Gastroesophageal sphincter (tissue), 4 donors: Measurements from ENCODE around the gene ELOA. TPM values are rescaled to one million over a fixed set of nuclear protein-coding genes. Genes with fewer than 3 reads are reported as not detected.
"Not testable (repeated sequence)": the region's sequence is repeated elsewhere in the genome, so short reads cannot be mapped to it uniquely, and the experiment has no call there.

Source experiments
- ATAC-seq: fragments of 150-250 bp; one replicate; pipeline ENCODE4 v1.9.1; 2016; ENCODE audit warnings: mild to moderate bottlenecking, moderate library complexity
- H3K27ac ChIP-seq, 4 donors: fragments of 200-600 bp; sonication (generic) in 3 of 4; 1 replicate in 3 of 4; 2 replicates in 1 of 4; pipeline ENCODE4 v1.5.1; 2016 to 2019
- H3K27me3 ChIP-seq: fragments of 200-600 bp; sonication (generic); one replicate; pipeline ENCODE4 v1.5.1; 2019
- H3K36me3 ChIP-seq, 2 donors: fragments of 200-600 bp; sonication (generic); one replicate each; pipeline ENCODE4 v1.5.1; 2019; ENCODE audit warnings: control low read depth in 1 of 2
- H3K4me1 ChIP-seq, 3 donors: fragments of 200-600 bp; sonication (generic); 1 replicate in 2 of 3; 2 replicates in 1 of 3; pipeline ENCODE4 v1.5.1; 2016 to 2019; ENCODE audit warnings: control low read depth in 2 of 3
- H3K4me3 ChIP-seq, 2 donors: fragments of 200-600 bp; sonication (generic); one replicate each; pipeline ENCODE4 v1.5.1; 2019; ENCODE audit warnings: mild to moderate bottlenecking in 1 of 2, moderate library complexity in 1 of 2
- H3K9me3 ChIP-seq, 3 donors: fragments of 200-600 bp; sonication (generic); one replicate each; pipeline ENCODE4 v1.5.1; 2017 to 2019; ENCODE audit warnings: control low read depth in 2 of 3
- EP300 ChIP-seq: sonication (generic); formaldehyde crosslinking; IDR thresholded peaks from one replicate; pipeline ENCODE4 v1.6.1; 2017; ENCODE audit warnings: antibody characterized with exemption, mild to moderate bottlenecking
- POLR2A ChIP-seq, 2 donors: fragments of 450-650 bp; IDR thresholded peaks; one replicate each; pipeline ENCODE4 v1.6.1; 2017; ENCODE audit warnings: antibody characterized with exemption in 2 of 2, mild to moderate bottlenecking in 2 of 2, moderate library complexity in 1 of 2
- POLR2AphosphoS5 ChIP-seq: sonication (generic); formaldehyde crosslinking; IDR thresholded peaks from one replicate; pipeline ENCODE4 v1.6.1; 2017; ENCODE audit warnings: antibody characterized with exemption
- WGBS, 2 donors: methylation state at CpG; one replicate each; pipeline ENCODE4 v1.1.5; 2018; ENCODE audit warnings: low coverage in 1 of 2; 5-methylcytosine and 5-hydroxymethylcytosine counted together
- total RNA-seq, 4 donors: library from RNA; depleted of rRNA; stranded (reverse); fragments of >200 nt; gene quantifications; one replicate each; pipeline ENCODE4 v1.1.0, GENCODE V29; 2016
- TF ChIP-seq, protein P1 (sequence below), 4 experiments: fragments of 200-600 bp in 2 of 4; fragments of 450-650 bp in 2 of 4; sonication (generic) in 1 of 4; IDR thresholded peaks; one replicate each; pipeline ENCODE4 v1.5.1; 2017 to 2019; ENCODE audit warnings: antibody characterized with exemption in 4 of 4, mild to moderate bottlenecking in 2 of 4, moderate library complexity in 2 of 4

Gene ELOA
- total RNA-seq, 4 donors from 2014 or later = 37.8 to 41.9 (median 41.4) TPM

DNA sequence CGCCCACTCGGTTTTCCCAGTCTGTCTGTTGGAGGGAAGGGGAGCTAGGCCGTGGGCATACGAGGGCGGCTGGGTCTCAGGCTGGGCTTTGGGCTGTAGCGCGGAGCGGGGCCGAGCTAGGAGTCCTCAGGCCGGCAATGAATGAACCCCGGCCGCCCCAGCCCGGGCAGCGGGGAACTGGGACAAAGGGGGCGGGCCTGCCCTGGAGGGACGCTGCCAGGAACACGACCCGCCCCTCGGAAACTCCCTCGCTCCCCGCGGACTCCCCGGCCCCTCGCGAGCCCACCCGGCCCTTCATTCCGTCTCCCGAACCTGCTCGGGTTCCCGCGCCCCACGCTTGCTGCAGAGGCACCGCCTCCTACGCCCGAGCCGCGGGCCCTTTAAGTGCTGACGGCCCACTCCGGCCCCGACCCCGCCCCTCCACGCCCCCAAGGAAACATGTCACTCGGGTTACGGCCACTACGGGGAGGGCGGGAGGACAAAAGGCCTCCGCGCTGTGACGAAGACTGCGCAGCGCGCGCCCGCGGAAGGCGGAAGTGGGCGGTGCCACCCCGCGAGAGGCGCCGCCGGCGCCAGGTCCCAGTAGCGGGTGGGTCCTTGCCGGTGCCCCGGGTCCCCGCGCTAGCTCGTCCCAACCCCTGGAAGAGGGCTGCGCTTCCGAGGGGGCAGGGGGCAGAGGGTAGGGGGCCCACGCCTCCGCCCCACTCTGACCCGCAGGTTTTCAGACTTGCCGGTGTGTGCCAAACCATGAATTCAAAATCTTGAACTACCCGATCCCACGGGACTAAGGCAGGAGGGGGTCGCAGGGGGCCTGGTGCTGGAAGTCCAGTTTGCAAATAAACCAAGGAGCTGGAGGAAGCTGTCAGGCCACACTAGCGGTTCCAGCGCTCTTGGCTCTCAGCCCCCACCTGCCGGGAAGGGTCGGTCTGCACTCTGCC, 57.4 kb downstream of the ELOA start, which contains the start of gene GALE:
Gene GALE (minus strand): TSS at position 355 of the 938 bp plus-strand sequence. CDS start 1,747 bp downstream, outside the sequence.
- H3K27me3 ChIP-seq = no peaks in the 10 kb centered on the region
- peak within 1 kb of the TSS; percentile 47 to 78 for H3K4me3 ChIP-seq
- peak; percentile 95 for ATAC-seq
- TF ChIP-seq, protein P1, sequence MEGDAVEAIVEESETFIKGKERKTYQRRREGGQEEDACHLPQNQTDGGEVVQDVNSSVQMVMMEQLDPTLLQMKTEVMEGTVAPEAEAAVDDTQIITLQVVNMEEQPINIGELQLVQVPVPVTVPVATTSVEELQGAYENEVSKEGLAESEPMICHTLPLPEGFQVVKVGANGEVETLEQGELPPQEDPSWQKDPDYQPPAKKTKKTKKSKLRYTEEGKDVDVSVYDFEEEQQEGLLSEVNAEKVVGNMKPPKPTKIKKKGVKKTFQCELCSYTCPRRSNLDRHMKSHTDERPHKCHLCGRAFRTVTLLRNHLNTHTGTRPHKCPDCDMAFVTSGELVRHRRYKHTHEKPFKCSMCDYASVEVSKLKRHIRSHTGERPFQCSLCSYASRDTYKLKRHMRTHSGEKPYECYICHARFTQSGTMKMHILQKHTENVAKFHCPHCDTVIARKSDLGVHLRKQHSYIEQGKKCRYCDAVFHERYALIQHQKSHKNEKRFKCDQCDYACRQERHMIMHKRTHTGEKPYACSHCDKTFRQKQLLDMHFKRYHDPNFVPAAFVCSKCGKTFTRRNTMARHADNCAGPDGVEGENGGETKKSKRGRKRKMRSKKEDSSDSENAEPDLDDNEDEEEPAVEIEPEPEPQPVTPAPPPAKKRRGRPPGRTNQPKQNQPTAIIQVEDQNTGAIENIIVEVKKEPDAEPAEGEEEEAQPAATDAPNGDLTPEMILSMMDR (IDR thresholded peaks at IDR 0.05) = no peak
- no peak for TF ChIP-seq EP300
- peak; percentile 76 to 88 for TF ChIP-seq POLR2A (IDR thresholded peaks at IDR 0.05)
- TF ChIP-seq POLR2AphosphoS5 = peak; percentile 96
- peaks cover 0 to 42% of the 10 kb centered on the region in 2 donors for H3K36me3 ChIP-seq
- no peaks in the 10 kb centered on the region for H3K9me3 ChIP-seq
- H3K27ac ChIP-seq = peak within 1 kb of the TSS; percentile 52 to 94 (median 90)
- peaks cover 0 to 27% (median 15%) of the 10 kb centered on the region in 3 donors for H3K4me1 ChIP-seq
- 0% methylated on average over 1 to 3 of the region's 82 CpGs for WGBS, 2 donors

DNA sequence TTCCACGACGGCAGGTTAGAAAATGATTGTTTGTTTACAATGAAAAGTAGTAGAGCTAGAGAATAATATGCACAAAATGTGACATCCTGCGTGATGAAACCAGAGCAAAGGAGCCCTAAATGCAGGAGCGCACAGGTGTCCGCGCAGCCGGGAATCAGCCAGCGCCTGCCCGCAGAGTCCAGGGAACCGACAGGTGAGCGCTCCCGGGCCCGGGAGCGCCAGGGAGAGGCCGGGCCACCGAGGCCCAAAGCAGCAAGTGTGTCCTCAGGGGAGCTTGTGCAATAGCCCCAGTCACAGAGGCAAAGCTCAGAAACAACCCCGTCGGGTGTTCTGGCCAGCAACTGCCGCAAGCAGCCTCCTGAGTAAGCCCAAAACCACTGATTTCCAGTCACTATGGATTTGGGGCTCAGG, 58.1 kb downstream of the ELOA start:
- peak overlapping the region; percentile 52 to 94 (median 90) for H3K27ac ChIP-seq
- ATAC-seq = no peak
- no peaks in the 10 kb centered on the region for H3K9me3 ChIP-seq
- H3K4me1 ChIP-seq = peaks cover 0 to 27% (median 15%) of the 10 kb centered on the region in 3 donors
- no peaks in the 10 kb centered on the region for H3K27me3 ChIP-seq
- peak overlapping the region; percentile 47 to 78 for H3K4me3 ChIP-seq
- peaks cover 0 to 37% of the 10 kb centered on the region in 2 donors for H3K36me3 ChIP-seq
- TF ChIP-seq, protein P1 (IDR thresholded peaks at IDR 0.05) = no peak
- WGBS, 2 donors = 14% methylated on average over 15 of the region's 19 CpGs; no CpG with 5 or more reads in 1 of the 2 donors

DNA sequence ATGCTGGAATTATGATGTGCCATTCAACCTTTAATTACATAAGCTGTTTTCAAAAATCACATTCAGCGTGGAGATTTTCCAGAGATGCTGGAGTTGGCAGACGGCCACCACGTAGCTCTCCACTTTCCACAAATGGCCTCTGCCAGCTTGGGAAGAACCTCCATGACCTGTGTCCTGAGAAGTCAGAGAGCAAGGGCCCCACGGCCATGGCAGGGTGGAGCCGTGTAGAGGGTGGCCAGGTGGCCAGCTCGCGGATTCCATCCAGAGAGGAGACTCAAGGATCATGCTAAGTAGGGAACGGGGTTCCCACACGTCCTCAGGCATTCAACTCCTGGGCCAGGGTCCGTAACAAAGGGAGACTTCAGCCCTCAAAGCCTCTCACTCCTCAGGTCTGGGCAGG, 58.6 kb downstream of the ELOA start:
- H3K27ac ChIP-seq = peak overlapping the region in 3 of 4 donors; percentile 87 to 94 (median 93)
- H3K4me3 ChIP-seq = no peak overlapping the region
- 33 to 51% methylated on average over 1 to 4 of the region's 10 CpGs for WGBS, 2 donors
- H3K4me1 ChIP-seq = peaks cover 0 to 27% (median 15%) of the 10 kb centered on the region in 3 donors
- no peaks in the 10 kb centered on the region for H3K27me3 ChIP-seq
- TF ChIP-seq POLR2A (IDR thresholded peaks at IDR 0.05) (no peak), POLR2AphosphoS5 (no peak), EP300 (no peak)
- TF ChIP-seq, protein P1 (IDR thresholded peaks at IDR 0.05) = no peak
- ATAC-seq = no peak
- no peaks in the 10 kb centered on the region for H3K9me3 ChIP-seq
- peaks cover 0 to 38% of the 10 kb centered on the region in 2 donors for H3K36me3 ChIP-seq

DNA sequence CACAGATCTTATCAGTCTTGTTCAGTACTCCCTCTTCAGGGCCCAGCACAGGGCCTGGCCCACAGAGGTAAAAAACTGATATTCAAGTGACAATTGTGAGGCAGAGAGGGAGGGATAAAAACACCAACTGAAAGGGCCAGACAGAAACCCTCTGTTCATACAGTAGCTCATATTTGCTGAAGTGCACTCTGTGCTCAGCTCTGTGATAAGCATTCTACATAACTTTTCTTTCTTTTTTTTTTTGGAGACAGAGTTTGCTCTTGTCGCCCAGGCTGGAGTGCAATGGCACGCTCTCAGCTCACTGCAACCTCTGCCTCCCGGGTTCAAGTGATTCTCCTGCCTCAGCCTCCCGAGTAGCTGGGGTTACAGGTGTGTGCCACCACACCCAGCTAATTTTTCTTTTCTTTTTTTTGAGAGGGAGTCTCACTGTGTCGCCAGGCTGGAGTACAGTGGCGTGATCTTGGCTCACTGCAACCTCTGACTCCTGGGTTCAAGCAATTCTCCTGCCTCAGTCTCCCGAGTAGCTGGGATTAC, 59.6 kb downstream of the ELOA start:
- not testable (repeated sequence) for H3K27ac ChIP-seq, ATAC-seq, H3K4me3 ChIP-seq, H3K27me3 ChIP-seq, H3K9me3 ChIP-seq
- H3K36me3 ChIP-seq = peaks cover 0 to 38% of the 10 kb centered on the region in 2 donors
- H3K4me1 ChIP-seq = peaks cover 0 to 27% (median 15%) of the 10 kb centered on the region in 3 donors
- WGBS, 2 donors = 81 to 94% methylated on average over 6 to 7 of the region's 7 CpGs

DNA sequence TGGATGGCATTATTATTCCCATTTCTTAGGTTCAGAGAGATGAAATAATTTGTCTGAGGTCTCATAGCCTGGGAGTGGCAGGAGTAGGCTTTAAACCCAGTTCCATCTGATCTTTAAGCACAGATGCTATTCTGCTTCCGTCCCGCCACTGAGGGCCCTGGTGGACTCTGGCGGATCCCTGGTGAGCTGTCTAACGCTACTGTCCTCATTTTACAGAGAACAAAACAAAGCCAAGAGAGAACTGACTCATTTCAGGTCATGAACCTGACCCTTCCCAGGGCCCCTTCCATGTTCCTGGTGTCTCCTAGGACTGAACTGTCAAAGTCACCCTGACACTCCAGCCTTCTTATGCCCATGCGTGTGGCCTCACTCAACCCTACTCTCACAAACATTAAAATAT, 60.4 kb downstream of the ELOA start:
- Histone ChIP-seq H3K27ac (no peak overlapping the region), H3K4me3 (no peak overlapping the region), H3K9me3 (no peaks in the 10 kb centered on the region), H3K36me3 (peaks cover 0 to 42% of the 10 kb centered on the region in 2 donors), H3K27me3 (no peaks in the 10 kb centered on the region), H3K4me1 (peaks cover 0 to 27% (median 15%) of the 10 kb centered on the region in 3 donors)
- ATAC-seq = no peak
- TF ChIP-seq EP300 (no peak), POLR2A (IDR thresholded peaks at IDR 0.05) (no peak), POLR2AphosphoS5 (no peak)
- TF ChIP-seq, protein P1 (IDR thresholded peaks at IDR 0.05) = no peak
- WGBS, 2 donors = 88 to 100% methylated on average over 1 to 3 of the region's 5 CpGs
